ENCODE results near the gene ADGRG1.

GRCh38 chr16:57683636-57684545 lies 55.5 kb downstream of the ADGRG1 start:
- TF ChIP-seq CTCF (tag by site-specific recombination; IDR thresholded peaks at IDR 0.05) (no peak), ZNF670 (tag by site-specific recombination; IDR thresholded peaks at IDR 0.05; ENCODE audit: low read depth) (no peak), ZNF792 (tag by site-specific recombination; IDR thresholded peaks at IDR 0.05) (no peak), ZNF138 (tag by site-specific recombination; IDR thresholded peaks at IDR 0.05; ENCODE audit: borderline replicate concordance) (no peak), SCRT2 (tag by site-specific recombination; IDR thresholded peaks at IDR 0.05) (no peak), ZNF707 (tag by site-specific recombination; IDR thresholded peaks at IDR 0.05) (no peak), TRIM28 (IDR thresholded peaks at IDR 0.05; ENCODE audit: borderline replicate concordance, low read length) (no peak), ZFP3 (tag by site-specific recombination; IDR thresholded peaks at IDR 0.05; ENCODE audit: low read depth) (no peak), ZNF501 (tag by site-specific recombination; IDR thresholded peaks at IDR 0.05) (no peak), ZNF785 (tag by site-specific recombination; IDR thresholded peaks at IDR 0.05) (no peak), ZSCAN5A (tag by site-specific recombination; IDR thresholded peaks at IDR 0.05) (no peak), YY1 (tag by site-specific recombination; IDR thresholded peaks at IDR 0.05) (no peak)
